NCI-H1417 (cell line): Measurements from ENCODE around the gene NEDD4.
A peak's percentile ranks its signal among the peaks of the same experiment; 100 is the strongest.
"Not testable (repeated sequence)": the region's sequence is repeated elsewhere in the genome, so short reads cannot be mapped to it uniquely, and the experiment has no call there.

Experiments
- DNase-seq, 3 experiments: peaks; one replicate each; lab custom pipeline; 2025; lab: John Stamatoyannopoulos, UW

The NEDD4 gene

DNA sequence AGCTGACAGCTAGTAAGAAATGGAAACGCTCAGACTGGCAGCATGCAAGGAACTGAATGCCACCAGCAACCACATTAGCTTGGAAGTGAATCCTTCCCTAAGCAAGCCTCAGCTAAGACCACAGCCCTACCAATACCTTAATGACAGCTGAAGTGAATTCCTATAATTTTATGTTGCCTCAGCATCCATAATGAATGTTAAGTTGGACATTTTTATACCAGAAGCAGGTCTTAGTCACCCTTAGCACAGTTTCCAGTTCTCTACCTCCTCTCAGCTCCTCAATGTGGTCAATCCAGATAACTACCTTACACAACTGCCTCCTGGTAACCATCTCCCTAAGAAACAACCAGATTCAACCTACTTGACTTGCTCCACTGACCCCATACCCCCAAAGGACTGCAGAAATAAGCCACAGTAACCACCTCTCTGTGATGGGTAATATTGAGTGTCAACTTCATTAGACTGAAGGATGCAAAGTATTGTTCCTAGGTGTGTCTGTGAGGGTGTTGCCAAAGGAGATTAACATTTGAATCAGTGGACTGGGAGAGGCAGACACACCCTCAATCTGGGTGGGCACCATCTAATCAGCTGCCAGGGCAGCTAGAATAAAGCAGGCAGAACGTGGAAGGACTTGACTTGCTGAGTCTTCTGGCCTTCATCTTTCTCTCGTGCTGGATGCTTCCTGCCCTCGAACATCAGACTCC lies 33.5 kb downstream of the NEDD4 start:
- DNase-seq, result no peak

DNA sequence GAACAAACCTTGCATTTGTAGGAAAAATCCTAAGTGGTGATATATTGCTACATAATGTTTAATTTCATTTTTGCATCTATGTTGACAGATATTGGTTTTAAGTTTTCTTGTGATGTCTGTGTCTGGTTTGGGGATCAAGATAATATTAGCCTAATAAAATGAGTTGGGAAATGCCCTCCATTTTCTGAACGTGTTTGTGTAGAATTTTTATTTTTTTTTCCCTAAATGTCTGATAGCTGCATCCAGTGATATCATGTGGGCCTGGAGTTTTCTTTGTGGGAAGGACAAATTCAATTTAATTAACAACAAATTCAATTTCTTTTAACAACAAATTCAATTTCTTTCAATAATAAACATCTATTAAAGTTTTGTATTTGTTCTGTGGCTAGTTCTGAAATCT lies 35.1 kb downstream of the NEDD4 start:
- DNase-seq, result peak in 1 of 3 experiments; percentile 24

DNA sequence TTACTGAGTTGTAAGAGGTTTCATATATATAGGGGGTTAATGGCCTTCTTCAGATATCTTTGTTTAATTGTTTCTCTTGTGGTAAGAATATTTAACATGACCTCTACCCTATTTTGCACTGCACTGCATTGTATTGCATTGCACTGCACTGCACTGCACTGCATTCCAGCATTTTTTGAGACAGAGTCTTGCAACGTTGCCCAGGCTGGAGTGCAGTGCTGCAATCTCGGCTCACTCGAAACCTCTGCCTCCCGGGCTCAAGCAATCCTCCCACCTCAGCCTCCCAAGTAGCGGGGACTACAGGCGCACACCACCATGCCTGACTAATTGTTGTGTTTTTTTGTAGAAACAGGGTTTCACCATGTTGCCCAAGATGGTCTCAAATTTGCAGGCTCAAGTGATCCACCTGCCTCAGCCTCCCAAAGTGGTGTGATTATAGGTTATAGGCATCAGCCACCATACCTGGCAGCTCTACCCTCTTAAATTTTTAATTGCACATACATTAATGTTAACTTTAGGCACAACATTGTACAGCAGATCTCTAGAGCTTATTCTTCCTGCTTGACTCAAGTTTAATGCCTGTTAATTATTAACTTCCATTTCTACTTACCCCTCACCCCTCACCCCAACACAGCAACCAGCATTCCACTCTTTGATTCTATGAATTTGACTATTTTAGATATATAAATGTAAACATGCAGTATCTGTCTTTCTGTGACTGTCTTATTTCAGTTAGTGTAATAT lies 38.4 kb downstream of the NEDD4 start:
- no peak for DNase-seq

DNA sequence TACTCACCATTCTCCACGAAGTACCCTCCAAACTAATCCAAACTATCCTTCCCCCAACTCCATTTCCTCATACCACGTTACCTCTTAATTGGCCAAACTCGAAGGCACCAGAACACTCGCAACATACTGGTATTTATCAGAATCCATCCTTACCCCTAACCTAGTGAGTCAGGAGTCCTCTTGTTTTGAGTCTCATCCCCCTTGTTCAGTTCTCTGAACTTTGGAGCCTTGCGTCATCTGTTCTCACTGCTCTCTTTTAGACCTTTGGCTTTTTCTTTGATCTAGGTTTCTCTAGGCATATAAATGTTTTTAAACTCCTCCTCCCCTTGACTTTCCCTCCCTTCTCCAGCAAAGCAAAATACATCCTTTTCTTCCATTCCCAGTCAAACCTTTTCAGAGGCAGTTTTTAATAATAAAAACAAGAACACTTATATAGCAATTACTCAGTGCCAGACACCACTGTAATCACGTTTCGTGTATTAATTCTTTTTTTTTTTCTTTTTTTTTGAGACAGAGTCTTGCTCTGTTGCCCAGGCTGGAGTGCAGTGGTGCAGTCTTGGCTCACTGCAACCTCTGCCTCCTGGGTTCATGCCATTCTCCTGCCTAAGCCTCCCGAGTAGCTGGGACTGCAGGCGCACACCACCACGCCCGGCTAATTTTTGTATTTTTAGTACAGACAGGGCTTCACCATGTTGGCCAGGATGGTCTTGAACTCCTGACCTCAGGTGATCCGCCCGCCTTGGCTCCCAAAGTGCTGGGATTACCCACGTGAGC lies 40.7 kb downstream of the NEDD4 start:
- not testable (repeated sequence) for DNase-seq

DNA sequence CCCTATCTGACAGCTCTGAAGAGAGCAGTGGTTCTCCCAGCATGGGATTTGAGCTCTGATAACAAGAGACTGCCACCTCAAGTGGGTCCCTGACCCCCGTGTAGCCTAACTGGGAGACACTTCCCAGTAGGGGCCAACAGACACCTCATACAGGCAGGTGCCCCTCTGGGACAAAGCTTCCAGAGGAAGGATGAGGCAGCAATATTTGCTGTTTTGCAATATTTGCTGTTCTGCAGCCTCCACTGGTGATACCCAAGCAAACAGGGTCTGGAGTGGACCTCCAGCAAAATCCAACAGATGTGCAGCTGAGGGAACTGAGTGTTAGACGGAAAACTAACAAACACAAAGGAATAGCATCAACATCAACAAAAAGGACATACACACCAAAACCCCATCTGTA lies 48.8 kb downstream of the NEDD4 start:
- DNase-seq, result not testable (repeated sequence)

DNA sequence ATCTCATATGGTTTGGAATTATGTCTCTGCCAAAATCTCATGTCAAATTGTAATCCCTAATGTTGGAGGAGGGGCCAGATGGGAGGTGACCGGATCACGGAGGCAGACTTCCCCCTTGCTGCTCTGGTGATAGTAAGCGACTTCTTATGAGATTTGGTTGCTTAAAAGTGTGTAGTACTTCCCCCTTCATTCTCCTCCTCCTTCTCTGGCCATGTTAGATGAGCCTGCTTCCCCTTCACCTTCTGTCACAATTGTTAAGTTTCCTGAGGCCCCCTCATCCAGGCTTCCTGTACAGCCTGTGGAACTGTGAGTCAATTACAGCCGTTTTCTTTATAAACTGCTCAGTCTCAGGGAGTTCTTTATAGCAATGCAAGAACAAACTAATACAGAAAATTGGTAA lies 51.1 kb downstream of the NEDD4 start:
- no peak for DNase-seq

DNA sequence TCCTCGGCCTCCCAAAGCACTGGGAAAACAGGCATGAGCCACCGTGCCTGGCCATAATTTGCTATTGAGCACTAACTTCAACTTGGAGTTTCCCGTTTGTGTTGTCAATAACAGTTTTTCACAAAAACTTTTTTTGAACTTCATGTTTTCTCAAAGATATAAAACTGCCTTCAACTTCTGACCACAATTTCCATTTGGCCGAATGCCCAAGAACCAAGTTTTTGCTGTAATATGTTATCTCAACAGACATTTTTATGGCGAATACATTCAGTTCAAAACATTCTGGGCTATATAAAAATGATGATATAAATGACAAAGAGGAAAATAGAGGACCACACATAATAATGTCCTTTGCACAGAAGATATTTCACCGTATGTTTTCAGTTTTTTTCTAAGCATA lies 56.4 kb downstream of the NEDD4 start:
- DNase-seq, result no peak

DNA sequence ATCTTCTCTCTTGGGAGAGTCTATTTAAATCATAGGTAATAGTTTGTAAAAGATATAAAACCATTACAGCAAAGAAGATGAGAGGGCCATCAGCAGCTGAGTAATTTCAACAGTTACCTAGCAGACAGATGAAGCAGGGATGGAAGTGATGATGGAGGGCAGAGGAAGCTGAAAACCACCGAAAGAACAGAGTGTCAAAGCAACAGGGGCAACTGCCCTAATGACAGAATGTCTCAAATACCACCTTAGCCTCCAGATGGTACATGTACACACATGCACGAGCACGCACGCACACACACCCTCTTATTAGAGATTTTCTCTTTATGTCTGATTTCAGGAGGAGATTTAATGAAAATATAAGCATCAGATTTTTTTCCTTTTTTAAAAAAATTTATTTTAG lies 64.5 kb downstream of the NEDD4 start:
- no peak for DNase-seq

DNA sequence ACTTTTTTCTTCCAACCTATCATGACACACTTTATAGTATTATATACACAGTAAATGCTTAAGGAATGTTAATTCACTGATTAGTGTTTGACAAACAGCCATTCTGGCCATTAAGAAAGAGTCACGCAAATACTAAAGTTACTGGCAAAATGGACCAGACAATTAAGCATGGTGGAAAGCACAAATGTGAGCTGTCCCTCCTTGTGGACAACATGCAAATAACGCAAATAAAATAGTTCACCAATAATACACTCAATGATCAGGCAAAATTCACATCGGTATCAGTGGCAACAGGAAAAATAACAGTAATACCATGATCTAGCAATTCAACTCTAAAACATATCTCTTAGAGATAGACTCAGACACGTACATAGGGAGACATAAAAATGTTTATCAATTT lies 71.7 kb downstream of the NEDD4 start:
- no peak for DNase-seq

DNA sequence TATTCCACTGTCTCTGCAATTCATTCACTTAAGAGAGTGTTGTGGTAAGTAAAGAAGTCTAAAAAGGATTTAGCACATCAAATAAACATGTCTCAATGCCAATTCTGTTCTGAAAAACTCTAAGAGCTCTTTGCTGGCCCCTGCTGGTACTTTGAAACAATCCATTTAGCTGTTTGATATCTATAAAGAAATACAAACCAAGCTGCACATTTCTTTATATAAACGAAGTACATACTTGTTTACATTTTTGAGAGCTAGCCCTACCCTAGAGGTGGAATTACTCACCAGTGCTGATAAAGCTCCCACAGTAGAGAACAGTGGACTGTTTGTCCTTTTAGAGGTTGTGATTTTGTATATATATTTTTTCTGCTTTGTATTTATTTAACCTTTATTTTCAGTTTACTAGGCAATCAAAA lies 75.5 kb downstream of the NEDD4 start:
- peak in 2 of 3 experiments; percentile 41 to 65 for DNase-seq

DNA sequence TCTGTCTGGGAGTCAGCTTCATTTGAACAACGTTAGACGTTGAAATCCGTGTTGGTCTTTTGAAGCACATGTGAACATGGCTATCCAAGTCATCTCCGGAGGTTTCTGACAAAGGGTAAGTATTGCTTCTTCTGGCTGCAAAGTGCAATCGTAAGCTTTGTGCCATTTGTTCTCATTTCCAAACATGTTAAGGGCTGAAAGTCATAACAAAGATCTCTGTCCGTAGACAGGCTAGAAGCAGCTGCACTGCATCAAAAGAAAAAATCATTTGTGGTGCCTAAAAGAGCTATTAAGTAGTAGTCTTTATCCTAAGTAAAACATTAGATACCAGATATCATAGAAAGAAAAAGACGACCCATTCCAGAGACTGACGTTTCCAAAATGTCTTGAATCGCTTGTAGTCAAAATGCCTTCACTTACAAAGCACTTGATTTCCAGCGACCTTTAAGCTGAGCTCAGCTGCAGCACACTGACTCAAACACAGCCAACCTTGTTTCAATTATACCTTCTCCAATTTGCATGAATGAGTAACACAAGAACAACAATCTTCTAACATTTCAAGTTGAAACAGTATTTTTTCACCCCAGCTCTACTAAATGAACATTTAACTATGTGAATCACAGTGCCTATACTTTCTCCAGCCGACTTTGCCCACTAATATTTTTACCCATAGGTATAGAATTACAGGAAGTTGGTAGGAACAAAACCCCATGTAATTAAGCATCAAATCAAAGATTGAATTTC lies 76.6 kb downstream of the NEDD4 start:
- no peak for DNase-seq

DNA sequence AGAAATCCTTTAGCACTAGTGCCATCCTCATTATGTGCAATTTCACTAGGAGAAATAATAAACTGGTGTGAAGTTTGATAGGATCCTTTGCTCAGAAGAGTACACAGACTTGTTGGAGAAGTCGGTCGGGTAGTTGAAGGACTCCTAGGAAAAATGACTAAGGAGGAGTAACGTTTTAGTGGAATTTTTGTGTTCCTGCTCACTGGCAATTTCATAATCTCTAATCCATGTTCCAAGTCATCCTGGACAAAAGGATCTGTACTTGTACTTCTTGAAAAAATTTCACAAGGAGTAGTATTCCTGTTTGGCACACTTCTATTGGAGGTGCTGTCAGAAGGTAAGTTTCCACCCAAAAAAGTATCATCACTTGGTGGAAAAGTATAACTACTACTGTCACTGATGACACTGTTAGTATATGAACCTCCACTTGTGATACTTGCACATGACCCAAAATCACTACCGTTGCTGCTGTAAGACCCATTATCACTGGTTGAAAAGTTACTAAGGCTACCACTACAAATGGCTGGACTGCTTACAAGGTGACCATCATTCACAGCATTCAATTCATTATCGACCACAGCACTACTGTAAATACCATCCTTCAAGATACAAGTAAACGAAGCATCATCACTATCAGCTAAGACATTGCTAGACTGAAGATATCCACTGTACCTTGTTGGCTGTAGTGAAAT lies 77.4 kb downstream of the NEDD4 start:
- DNase-seq, result no peak

DNA sequence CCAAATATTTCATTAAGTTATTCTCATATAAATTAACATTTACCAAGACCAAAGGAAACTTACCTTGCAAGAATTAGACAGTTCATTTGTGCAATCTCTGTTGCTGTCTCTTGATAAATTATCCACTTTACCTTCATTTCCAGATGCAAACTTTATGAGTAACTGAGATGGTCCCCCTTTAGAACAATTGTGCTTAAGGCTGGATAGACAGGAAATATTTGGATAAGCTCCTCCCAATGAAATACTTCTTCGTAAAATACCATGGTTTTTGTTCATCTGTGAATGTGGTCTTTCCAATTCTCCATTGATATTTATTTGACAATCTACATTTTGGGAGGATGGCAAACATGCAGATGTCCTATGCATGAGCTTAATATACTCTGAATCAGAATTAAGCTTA lies 78.2 kb downstream of the NEDD4 start:
- DNase-seq, result no peak

DNA sequence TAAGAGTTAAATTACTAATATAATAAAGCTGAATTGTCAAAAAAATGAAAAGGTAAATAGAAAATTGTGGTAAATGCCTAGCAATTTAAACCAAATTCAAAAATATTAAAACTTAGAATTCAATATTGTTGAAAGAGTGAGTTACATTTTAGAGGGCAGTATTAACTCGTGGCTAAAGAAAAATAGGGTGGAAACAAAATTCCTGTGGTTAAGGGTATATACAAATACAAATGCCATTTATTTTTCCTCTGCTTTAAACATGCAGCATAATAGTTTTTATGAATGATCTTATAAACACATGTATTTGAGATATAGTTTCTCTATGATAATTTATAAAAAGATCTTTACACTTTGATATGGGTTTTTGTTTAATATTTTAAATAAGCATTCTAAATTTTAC lies 79.0 kb downstream of the NEDD4 start:
- no peak for DNase-seq

DNA sequence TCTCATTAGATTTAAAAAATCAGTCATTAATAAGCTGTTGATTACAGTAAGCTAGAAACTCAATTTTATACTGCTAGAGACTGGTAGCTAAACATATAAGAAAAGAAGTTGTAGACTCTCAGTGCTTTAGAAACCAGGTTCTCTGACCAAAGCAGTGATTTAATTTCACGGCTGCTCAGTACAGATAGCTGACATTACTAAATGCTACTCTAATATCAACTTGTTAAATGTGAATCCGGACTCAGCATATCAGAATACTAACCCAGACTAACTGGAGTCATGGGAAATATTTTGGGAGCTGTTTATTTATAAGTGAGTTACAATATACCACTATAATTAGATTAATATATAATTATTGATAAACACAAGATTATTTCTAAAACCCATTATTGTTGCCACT lies 80.4 kb downstream of the NEDD4 start:
- no peak for DNase-seq

DNA sequence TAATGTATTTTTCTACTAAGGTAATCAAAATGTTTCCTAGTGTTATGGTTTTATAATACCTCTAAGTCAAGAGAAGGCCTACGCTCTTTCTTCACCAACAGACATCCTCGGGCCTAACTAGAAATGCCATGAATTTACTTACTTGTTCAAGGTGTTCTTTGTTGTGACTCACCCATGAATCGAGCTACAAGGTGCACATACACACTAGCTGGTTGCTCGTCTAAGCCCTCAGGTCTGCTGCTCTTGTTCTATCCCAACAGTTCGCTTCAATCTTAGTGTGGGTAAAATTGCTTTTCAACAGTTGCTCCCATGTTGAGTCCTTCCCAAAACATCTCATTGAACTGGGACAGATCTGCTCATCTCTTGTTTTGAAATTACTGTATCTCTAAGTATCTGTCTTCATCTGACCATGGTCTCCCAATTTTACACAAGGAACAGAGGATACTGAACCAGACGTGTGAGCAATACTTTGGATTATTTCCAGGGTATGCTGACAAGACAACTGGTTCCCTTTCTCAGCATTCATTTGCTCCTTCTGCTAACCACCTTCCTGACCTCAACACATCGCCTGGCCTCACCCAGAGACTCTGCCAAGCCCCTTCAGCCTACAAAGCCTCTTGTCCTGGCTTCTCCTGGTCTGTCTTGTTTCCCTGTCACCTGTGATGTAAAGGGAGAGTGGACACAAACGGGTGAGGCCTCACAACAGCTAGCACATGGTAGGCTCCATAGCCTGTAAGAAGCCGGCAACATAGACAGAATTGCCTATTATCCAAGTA lies 84.2 kb downstream of the NEDD4 start:
- no peak for DNase-seq

DNA sequence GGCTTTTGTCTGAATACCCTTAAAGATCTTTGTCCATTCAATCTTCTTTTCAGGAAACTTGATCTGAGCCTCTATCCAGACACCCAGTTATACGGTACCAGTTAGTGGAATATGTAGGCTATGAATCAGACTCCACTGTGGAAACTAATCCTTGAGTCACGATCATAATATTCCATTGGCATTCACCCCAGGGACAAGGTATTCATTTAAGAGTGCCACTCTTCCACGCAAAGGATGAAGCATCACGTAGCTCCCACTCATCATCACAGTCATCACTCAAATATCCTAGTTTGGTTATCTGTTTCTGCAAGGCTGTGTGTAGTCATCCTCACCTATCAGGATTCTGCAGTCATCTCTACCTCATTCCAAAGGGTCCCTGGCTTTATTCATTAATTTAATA lies 85.6 kb downstream of the NEDD4 start:
- DNase-seq, result no peak

DNA sequence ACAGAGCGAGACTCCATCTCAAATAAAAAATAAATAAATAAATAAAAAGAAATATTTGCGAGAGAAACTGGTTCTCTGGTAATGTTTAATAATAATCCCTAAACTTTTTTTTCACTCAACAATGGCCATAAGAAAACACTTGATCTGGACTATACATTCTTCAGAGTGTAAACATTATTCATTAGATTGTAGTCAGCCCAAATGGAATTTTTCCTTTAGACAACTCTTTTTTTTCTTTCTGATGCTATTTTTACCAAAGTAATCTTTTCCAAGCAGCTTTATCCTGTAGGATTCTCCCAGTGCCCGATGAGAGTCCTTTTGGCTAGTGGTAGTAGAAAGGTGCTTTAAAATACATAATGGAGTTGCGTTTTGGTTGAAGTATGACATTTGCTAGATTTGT lies 90.4 kb downstream of the NEDD4 start:
- DNase-seq, result no peak

DNA sequence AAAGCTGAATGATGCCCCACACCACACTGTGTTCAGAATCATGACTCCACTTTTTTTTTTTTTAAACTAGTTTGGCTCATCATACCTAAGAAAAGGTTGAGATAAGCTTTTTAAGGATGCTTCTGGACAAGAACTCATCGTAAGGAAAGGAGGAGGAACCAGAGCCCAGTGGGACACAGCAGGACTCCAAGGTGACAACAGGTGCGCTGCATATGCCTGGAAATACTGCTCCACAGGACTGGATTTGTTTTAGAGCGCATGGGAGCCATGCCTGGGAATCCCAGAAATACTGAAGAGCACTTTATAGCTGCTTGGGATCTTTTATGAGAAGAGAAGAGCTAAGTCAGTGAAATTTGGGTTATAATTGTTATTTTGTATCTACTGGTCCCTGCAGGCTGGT lies 93.4 kb downstream of the NEDD4 start:
- peak in 1 of 3 experiments; percentile 45 for DNase-seq

DNA sequence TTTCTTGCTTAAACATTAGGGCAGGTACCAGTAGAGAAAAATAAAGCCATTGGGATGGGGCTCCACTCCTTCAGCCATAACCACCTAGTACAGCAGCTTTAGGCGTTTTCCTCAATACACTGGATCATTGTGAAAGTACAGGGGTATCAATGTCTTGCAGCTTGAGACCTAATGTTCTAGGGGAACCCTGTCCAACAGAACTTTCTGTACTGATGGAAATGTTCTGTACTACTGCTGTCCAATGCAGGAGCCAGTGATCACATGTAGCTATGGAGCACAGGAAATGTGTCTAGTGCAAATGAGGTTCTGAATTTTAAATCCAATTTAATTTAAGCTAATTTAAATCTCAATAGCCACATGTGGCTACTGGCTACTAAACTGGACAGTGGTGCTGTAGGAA lies 93.9 kb downstream of the NEDD4 start:
- no peak for DNase-seq
